DOHH2 (cell line): ENCODE results near the gene DGKB.

ENCODE experiments used
- H3F3A ChIP-seq: fragments of 200-600 bp; sonication (generic), shearing (Covaris generic); 2 replicates; pipeline ENCODE4 v1.6.0; 2016; ENCODE audit warnings: antibody characterized with exemption, mild to moderate bottlenecking; ENCODE audit not compliant: control insufficient read depth, insufficient read depth
- H3K27ac ChIP-seq: fragments of 200-600 bp; sonication (generic); 2 replicates; pipeline ENCODE4 v1.5.1; 2014; ENCODE audit warnings: low read depth, mild to moderate bottlenecking, low read length, moderate library complexity
- H3K27me3 ChIP-seq: fragments of 200-600 bp; sonication (generic); 2 replicates; pipeline ENCODE4 v1.6.1; 2014; ENCODE audit warnings: mild to moderate bottlenecking, low read length, mixed read lengths; ENCODE audit not compliant: control insufficient read depth
- H3K36me3 ChIP-seq: fragments of 200-600 bp; sonication (generic); 2 replicates; pipeline ENCODE4 v1.6.1; 2014; ENCODE audit warnings: mild to moderate bottlenecking, low read length, moderate library complexity, mixed read lengths; ENCODE audit not compliant: control insufficient read depth
- H3K4me1 ChIP-seq: fragments of 200-600 bp; sonication (generic); 2 replicates; pipeline ENCODE4 v1.6.1; 2014; ENCODE audit warnings: mild to moderate bottlenecking, low read length, mixed read lengths; ENCODE audit not compliant: control insufficient read depth
- H3K4me2 ChIP-seq: fragments of 200-600 bp; sonication (generic); 2 replicates; pipeline ENCODE4 v1.6.0; 2014; ENCODE audit warnings: mild to moderate bottlenecking, low read length, moderate library complexity
- H3K4me3 ChIP-seq: fragments of 200-600 bp; sonication (generic); 2 replicates; pipeline ENCODE4 v1.5.1; 2014; ENCODE audit warnings: mild to moderate bottlenecking, low read length, mixed read lengths
- H3K79me2 ChIP-seq: fragments of 200-600 bp; sonication (generic); 2 replicates; pipeline ENCODE4 v1.6.1; 2014; ENCODE audit warnings: mild to moderate bottlenecking, low read length, mixed read lengths; ENCODE audit not compliant: control insufficient read depth
- H3K9me2 ChIP-seq: fragments of 200-600 bp; sonication (generic); replicated peaks from 2 replicates; pipeline ENCODE4 v1.6.1; 2014; ENCODE audit warnings: mild to moderate bottlenecking, low read length, mixed read lengths; ENCODE audit not compliant: control insufficient read depth
- H3K9me3 ChIP-seq: fragments of 200-600 bp; sonication (generic); 2 replicates; pipeline ENCODE4 v1.6.1; 2014; ENCODE audit warnings: antibody characterized with exemption, low read length, mixed read lengths; ENCODE audit not compliant: control insufficient read depth, insufficient read depth
- H4K20me1 ChIP-seq: fragments of 200-600 bp; sonication (generic); 2 replicates; pipeline ENCODE4 v1.6.0; 2014; ENCODE audit warnings: low read depth, mild to moderate bottlenecking, antibody characterized with exemption, low read length, moderate library complexity; ENCODE audit not compliant: control insufficient read depth, insufficient read depth
- EZH2phosphoT487 ChIP-seq: fragments of 200-600 bp; sonication (generic); IDR thresholded peaks from 2 replicates; pipeline ENCODE4 v1.6.1; 2017; ENCODE audit warnings: borderline replicate concordance, mild to moderate bottlenecking, antibody characterized with exemption, low read length, moderate library complexity, mixed read lengths
- TF ChIP-seq, protein P1 (sequence below): fragments of 200-600 bp; sonication (generic); IDR thresholded peaks from one replicate; pipeline ENCODE4 v1.5.1; 2014; ENCODE audit warnings: antibody characterized with exemption, mild to moderate bottlenecking, low read depth, low read length; ENCODE audit not compliant: poor library complexity, severe bottlenecking

DGKB gene

DNA sequence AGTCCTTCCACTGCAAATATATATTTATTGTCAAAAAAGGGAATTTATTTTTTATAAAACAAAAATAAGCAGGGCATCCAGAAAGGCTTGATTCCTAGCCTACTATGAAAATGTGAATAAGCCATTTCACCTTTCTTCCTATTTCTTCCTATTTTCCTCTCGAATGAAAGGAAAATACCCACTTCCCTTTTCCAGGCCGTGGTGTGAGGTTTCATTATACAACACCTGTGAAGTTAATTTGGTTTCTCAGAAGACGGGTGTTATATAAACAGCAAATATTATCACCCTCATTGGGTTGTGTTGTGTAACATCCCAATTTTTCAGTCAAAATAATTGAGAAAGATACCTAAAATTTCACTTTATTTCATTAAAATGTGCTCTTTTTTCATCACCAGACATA lies 214.3 kb downstream of the DGKB start:
- Histone ChIP-seq H3K79me2 (no peaks in the 10 kb centered on the region), H3F3A (no peaks in the 10 kb centered on the region), H4K20me1 (no peaks in the 10 kb centered on the region), H3K9me3 (no peaks in the 10 kb centered on the region), H3K36me3 (no peaks in the 10 kb centered on the region), H3K27ac (no peak overlapping the region), H3K4me3 (no peak overlapping the region), H3K27me3 (no peaks in the 10 kb centered on the region), H3K4me2 (no peak overlapping the region), H3K9me2 (no peaks in the 10 kb centered on the region), H3K4me1 (no peaks in the 10 kb centered on the region)
- no peak for TF ChIP-seq EZH2phosphoT487
- TF ChIP-seq, protein P1, sequence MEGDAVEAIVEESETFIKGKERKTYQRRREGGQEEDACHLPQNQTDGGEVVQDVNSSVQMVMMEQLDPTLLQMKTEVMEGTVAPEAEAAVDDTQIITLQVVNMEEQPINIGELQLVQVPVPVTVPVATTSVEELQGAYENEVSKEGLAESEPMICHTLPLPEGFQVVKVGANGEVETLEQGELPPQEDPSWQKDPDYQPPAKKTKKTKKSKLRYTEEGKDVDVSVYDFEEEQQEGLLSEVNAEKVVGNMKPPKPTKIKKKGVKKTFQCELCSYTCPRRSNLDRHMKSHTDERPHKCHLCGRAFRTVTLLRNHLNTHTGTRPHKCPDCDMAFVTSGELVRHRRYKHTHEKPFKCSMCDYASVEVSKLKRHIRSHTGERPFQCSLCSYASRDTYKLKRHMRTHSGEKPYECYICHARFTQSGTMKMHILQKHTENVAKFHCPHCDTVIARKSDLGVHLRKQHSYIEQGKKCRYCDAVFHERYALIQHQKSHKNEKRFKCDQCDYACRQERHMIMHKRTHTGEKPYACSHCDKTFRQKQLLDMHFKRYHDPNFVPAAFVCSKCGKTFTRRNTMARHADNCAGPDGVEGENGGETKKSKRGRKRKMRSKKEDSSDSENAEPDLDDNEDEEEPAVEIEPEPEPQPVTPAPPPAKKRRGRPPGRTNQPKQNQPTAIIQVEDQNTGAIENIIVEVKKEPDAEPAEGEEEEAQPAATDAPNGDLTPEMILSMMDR = no peak

GRCh38 chr7:14687777-14688176 lies 214.8 kb downstream of the DGKB start:
- H3K36me3 ChIP-seq = no peaks in the 10 kb centered on the region
- H3K79me2 ChIP-seq = no peaks in the 10 kb centered on the region
- H3K4me3 ChIP-seq = no peak overlapping the region
- no peaks in the 10 kb centered on the region for H3F3A ChIP-seq
- H4K20me1 ChIP-seq = no peaks in the 10 kb centered on the region
- no peaks in the 10 kb centered on the region for H3K4me1 ChIP-seq
- H3K9me3 ChIP-seq = no peaks in the 10 kb centered on the region
- TF ChIP-seq, protein P1 = no peak
- TF ChIP-seq EZH2phosphoT487 = no peak
- no peak overlapping the region for H3K27ac ChIP-seq
- H3K27me3 ChIP-seq = no peaks in the 10 kb centered on the region
- H3K4me2 ChIP-seq = no peak overlapping the region
- no peaks in the 10 kb centered on the region for H3K9me2 ChIP-seq

- H3K4me2 ChIP-seq = no peak overlapping the region
Observed at GRCh38 chr7:14687241-14687640, 215.3 kb downstream of the DGKB start.

More at GRCh38 chr7:14687241-14687640, 215.3 kb downstream of the DGKB start:
- Histone ChIP-seq H4K20me1 (no peaks in the 10 kb centered on the region), H3K9me3 (no peaks in the 10 kb centered on the region), H3K36me3 (no peaks in the 10 kb centered on the region), H3K9me2 (no peaks in the 10 kb centered on the region), H3K79me2 (no peaks in the 10 kb centered on the region), H3K4me3 (no peak overlapping the region), H3K27me3 (no peaks in the 10 kb centered on the region), H3F3A (no peaks in the 10 kb centered on the region), H3K27ac (no peak overlapping the region), H3K4me1 (no peaks in the 10 kb centered on the region)
- TF ChIP-seq EZH2phosphoT487 = no peak
- TF ChIP-seq, protein P1 = no peak
